GM19395 (cell line): ENCODE data around the gene MIGA2.
A peak's percentile ranks its signal among the peaks of the same experiment; 100 is the strongest.

ENCODE experiments used
- ATAC-seq: cut with Tn5 transposase; IDR thresholded peaks from one replicate; pipeline ENCODE4 v1.9.1; 2021; ENCODE audit warnings: mild to moderate bottlenecking, moderate library complexity; ENCODE audit not compliant: unreplicated experiment

MIGA2 gene

DNA sequence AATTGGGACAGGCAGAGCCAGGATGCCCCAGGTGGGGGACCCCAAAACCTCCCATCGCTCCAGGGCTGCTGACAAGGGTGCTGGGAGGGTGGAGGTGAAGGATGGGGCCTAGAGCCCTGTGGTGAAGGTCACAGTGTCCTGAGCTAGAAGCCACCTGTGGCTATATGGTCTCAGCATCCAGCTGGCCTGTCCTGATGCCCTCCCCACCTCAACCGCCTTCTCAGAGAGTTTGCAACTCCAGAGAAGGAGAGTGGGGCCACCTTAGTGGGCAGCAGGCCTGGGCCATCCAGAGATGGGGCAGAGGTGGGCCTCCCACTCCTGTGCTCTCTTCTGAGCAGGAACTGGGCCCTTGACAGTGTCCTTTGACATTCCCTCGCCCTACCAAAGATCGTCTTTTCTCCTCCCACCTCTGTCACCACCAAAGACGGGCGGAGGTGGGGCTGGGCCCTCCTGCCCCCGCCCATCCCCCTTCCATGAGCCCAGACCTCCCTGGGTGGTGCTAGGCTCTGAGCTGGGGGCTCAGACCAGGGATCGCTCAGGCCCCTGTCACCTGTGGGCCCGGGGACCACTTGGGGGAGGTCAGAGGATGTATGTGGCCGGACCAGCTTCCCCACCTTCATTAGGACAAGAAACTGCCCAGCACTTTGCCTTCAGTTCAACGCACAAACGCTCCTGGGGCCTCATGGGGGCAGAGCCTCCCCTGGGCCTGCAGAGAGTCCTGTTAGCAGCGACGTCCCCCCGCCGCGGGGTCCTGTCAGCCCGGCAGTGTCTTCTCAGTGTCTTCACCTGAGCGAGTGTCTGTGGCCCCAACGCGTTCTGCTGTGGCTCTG, 34.5 kb downstream of the MIGA2 start:
- no peak for ATAC-seq

- no peak for ATAC-seq
Measured at GRCh38 chr9:129071526-129072126, 35.2 kb downstream of the MIGA2 start.

DNA sequence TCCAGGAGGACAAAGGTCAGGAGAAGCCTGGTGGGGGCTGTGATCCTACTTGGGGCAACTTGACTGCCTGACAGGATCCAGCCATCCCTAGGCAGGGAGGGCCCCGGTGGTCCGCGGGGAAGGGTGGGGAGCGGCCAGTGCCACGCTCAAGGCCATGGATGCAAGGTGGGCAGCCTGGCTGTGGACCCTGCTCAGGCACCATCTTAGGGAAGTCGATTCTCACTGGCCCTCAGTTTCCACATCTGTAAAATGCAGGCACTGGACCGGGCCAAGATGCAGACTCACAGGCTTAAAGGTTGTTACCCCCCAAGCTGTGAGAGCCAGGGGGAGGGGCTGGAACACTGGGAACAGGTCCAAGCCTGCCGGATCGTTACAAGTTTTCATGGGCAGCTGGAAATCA, 35.7 kb downstream of the MIGA2 start:
- no peak for ATAC-seq

DNA sequence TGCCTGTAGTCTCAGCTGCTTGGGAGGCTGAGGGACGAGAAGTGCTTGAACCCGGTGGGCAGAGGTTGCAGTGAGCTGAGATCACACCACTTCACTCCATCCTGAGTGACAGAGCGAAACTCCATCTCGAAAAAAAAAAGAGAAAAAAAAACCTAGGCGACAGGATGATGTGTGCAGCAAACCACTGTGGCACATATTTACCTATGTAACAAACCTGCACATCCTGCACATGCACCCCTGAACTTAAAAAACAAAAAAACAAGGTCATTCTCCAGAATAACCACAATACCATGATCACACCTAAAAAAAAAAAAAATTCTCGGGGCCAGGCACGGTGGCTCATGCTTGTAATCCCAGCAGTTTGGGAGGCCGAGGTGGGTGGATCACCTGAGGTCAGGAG, 37.0 kb downstream of the MIGA2 start:
- no peak for ATAC-seq

- ATAC-seq: no peak
Measured at GRCh38 chr9:129074106-129074505, 37.7 kb downstream of the MIGA2 start.

- no peak for ATAC-seq
Measured at GRCh38 chr9:129075996-129076639, 39.7 kb downstream of the MIGA2 start.

GRCh38 chr9:129076640-129077037, 40.2 kb downstream of the MIGA2 start:
- no peak for ATAC-seq

GRCh38 chr9:129077236-129077635, 40.8 kb downstream of the MIGA2 start:
- no peak for ATAC-seq

DNA sequence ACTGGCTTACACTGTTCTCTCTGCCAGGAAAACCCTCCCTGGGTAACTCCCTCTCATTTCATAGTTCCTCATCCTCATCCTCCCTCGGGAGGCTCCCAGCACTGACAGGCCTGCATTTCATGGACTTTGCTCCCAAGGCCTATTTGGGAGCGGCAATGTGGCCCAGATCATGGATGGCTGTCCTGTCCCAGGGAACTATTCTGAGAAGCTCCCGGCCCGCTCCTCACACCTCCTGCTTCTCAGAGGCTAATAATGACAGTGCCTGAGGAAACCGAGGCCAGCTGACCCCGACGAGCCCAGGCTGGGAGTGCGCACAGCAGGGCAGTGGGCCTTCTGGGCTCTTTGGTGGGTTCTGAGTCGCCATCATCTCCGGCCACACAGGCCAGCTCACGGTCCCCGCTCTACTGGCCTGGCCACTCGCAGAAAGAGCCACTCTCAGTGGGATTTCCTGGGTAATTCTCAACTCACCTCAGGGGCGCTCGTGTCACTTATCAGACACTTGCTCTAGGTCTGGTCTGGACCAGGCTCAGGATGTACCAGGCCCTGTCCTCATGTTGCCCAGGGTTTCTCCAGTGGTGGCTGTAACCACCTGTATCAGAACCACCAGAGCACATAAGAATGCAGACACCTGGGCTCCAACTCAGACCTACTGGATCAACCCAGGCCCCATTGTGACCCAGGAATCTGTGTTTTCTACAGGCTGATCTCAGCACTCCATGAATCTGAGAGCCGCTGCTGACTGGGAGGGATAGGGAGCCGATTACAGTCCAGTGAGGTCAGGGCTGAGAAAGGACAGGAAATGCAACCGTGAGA, 42.5 kb downstream of the MIGA2 start:
- no peak for ATAC-seq

GRCh38 chr9:129079829-129080228, 43.4 kb downstream of the MIGA2 start:
- no peak for ATAC-seq

GRCh38 chr9:129080298-129080600, 43.8 kb downstream of the MIGA2 start:
- ATAC-seq: no peak

GRCh38 chr9:129080601-129081387, 44.4 kb downstream of the MIGA2 start, which contains the start of gene DOLPP1:
Gene DOLPP1, plus strand, starts transcription at chr9:129081111. Its CDS starts 21 bp downstream, at chr9:129081132.
- ATAC-seq: peak; percentile 93

DNA sequence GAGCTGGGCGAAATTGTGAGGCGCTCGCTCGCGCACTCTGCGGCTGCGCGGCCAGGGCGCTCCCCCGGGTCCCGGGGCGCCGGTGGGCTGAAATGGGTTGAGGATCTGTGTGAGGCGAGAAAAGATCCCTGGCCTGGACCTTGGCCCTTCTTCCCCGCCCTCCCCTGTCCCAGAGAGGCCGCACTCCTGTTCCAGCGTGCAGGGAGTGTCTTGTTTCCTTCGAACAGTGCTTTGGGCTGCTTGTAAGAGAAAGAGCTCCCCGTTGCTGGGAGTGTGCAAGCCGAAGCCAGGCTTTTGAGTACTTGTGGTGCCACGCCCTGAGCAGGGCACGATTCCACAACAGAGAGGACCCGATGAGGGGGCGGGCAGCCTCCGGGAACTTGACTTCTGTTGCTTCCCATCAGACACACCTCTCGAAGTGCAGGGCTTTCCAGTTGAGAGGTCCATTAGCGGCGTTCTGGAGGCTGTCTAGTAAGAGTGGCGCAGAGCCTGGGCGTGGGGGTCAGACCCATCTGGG, 45.0 kb downstream of the MIGA2 start:
- no peak for ATAC-seq

- no peak for ATAC-seq
Measured at GRCh38 chr9:129084087-129084486, 47.7 kb downstream of the MIGA2 start.

- ATAC-seq: no peak
Measured at GRCh38 chr9:129089246-129089645, 52.8 kb downstream of the MIGA2 start.

GRCh38 chr9:129093602-129094386, 57.4 kb downstream of the MIGA2 start:
- no peak for ATAC-seq

DNA sequence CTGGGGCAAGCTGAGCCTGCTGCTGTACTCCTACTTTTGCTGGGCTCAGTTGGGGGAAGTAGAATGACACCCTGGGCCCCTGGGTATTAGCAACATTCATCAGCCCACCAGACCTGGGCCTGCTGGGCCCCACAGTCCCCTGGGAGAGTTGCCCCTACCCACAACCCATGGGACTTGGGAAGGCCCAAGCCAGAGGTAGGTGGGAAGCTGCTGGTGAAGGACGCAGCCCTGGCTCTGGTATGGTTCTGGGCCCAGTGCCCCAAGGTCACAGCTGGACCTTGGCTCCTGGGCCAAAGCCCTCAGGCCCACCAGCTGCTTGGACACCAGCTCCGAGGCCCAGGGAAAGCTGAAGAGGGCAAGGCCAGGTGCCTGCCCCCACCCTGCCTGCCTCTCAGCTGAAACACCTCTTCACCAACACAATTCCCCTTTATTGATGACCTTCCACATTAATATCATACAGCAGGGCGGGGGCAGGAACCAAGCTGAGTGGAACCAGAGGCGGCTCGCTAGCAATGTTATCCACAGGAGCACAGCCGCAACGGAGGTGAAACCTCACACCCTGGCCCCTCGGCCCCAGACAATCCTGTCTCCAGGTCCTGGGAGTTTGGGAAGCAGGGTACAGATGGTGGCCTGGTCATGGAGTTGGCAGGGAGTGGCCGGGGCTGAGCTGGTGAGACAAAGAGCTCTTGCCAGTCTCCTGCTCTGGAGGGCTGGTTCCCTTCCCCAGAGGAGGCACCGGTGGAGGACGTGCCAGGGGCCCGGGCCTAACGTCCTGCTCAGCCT, 58.2 kb downstream of the MIGA2 start:
- no peak for ATAC-seq

GRCh38 chr9:129095170-129095667, 58.8 kb downstream of the MIGA2 start:
- no peak for ATAC-seq

GRCh38 chr9:129095908-129096307, 59.5 kb downstream of the MIGA2 start:
- ATAC-seq: no peak
